GM23338 (cell line): ENCODE measurements around the gene MAOA. TPM values are rescaled to one million over a fixed set of nuclear protein-coding genes. Genes with fewer than 3 reads are reported as not detected.

ENCODE experiments used
- ATAC-seq: fragments of 200-7000 bp; cut with Tn5 transposase; 3 replicates; pipeline ENCODE4 v1.9.1; 2020
- DNase-seq: peaks from one replicate; pipeline ENCODE4 v3.0.0-alpha.2; 2015; ENCODE audit warnings: low spot score
- H2AFZ ChIP-seq: fragments of 200-600 bp; sonication (generic); 2 replicates; pipeline ENCODE4 v1.8.0; 2016; ENCODE audit warnings: antibody characterized with exemption, mild to moderate bottlenecking, moderate library complexity
- H3F3A ChIP-seq: fragments of 200-600 bp; sonication (generic); replicated peaks from 2 replicates; pipeline ENCODE4 v1.8.0; 2017; ENCODE audit warnings: antibody characterized with exemption, mixed run types, low read depth
- H3K27ac ChIP-seq: fragments of 200-600 bp; sonication (generic); 2 replicates; pipeline ENCODE4 v1.6.1; 2016; ENCODE audit warnings: low read depth
- H3K27me3 ChIP-seq: fragments of 200-600 bp; sonication (generic); 2 replicates; pipeline ENCODE4 v1.8.0; 2016; ENCODE audit warnings: mild to moderate bottlenecking, mixed run types, moderate library complexity; ENCODE audit not compliant: insufficient read depth
- H3K36me3 ChIP-seq: fragments of 200-600 bp; sonication (generic); 2 replicates; pipeline ENCODE4 v1.8.0; 2016; ENCODE audit warnings: mild to moderate bottlenecking; ENCODE audit not compliant: insufficient read depth
- H3K4me1 ChIP-seq: fragments of 200-600 bp; sonication (generic); 2 replicates; pipeline ENCODE4 v1.8.0; 2016; ENCODE audit warnings: mild to moderate bottlenecking, moderate library complexity; ENCODE audit not compliant: insufficient read depth
- H3K4me2 ChIP-seq: fragments of 200-600 bp; sonication (generic); 2 replicates; pipeline ENCODE4 v1.7.1; 2017; ENCODE audit warnings: mixed run types
- H3K4me3 ChIP-seq: fragments of 200-600 bp; sonication (generic); 2 replicates; pipeline ENCODE4 v1.6.1; 2016; ENCODE audit warnings: mixed run types
- H3K79me2 ChIP-seq: fragments of 200-600 bp; sonication (generic); replicated peaks from 2 replicates; pipeline ENCODE4 v1.8.0; 2017; ENCODE audit warnings: mild to moderate bottlenecking; ENCODE audit not compliant: insufficient read depth
- H3K9me2 ChIP-seq: fragments of 200-600 bp; sonication (generic); 2 replicates; pipeline ENCODE4 v1.8.0; 2017; ENCODE audit not compliant: insufficient read depth
- H4K20me1 ChIP-seq: fragments of 200-600 bp; sonication (generic); replicated peaks from 2 replicates; pipeline ENCODE4 v1.8.0; 2017; ENCODE audit warnings: mild to moderate bottlenecking; ENCODE audit not compliant: insufficient read depth
- H3K27ac Mint-ChIP-seq: 2 replicates; pipeline ENCODE4 v1.8.0; 2020; ENCODE audit warnings: inconsistent platforms, mild to moderate bottlenecking, moderate library complexity, mixed read lengths
- H3K27me3 Mint-ChIP-seq: 3 replicates; pipeline ENCODE4 v1.8.0; 2022; ENCODE audit warnings: low read depth, mild to moderate bottlenecking, moderate library complexity, mixed read lengths, inconsistent platforms; ENCODE audit not compliant: insufficient read depth, poor library complexity
- H3K36me3 Mint-ChIP-seq: 3 replicates; pipeline ENCODE4 v1.8.0; 2021; ENCODE audit warnings: low read depth, mild to moderate bottlenecking, inconsistent platforms, moderate library complexity, mixed read lengths
- H3K4me1 Mint-ChIP-seq: 3 replicates; pipeline ENCODE4 v1.8.0; 2020; ENCODE audit warnings: mild to moderate bottlenecking, inconsistent platforms, mixed read lengths
- H3K4me3 Mint-ChIP-seq: 3 replicates; pipeline ENCODE4 v1.8.0; 2021; ENCODE audit warnings: moderate library complexity, mild to moderate bottlenecking, inconsistent platforms, mixed read lengths
- H3K9me3 Mint-ChIP-seq: 3 replicates; pipeline ENCODE4 v1.8.0; 2020; ENCODE audit warnings: moderate library complexity, mild to moderate bottlenecking, inconsistent platforms, mixed read lengths
- CREB1 ChIP-seq: fragments of 250-450 bp; sonication (Bioruptor Pico); IDR thresholded peaks from 2 replicates; pipeline ENCODE4 v1.5.0; 2020; ENCODE audit warnings: low read depth, mild to moderate bottlenecking, moderate library complexity
- JUNB ChIP-seq: IDR thresholded peaks from one replicate; pipeline ENCODE4 v1.6.1; 2016; ENCODE audit warnings: antibody characterized with exemption; ENCODE audit not compliant: unreplicated experiment
- NANOG ChIP-seq: IDR thresholded peaks from 2 replicates; pipeline ENCODE4 v1.6.1; 2016; ENCODE audit warnings: antibody characterized with exemption, borderline replicate concordance
- POLR2AphosphoS5 ChIP-seq: IDR thresholded peaks from 2 replicates; pipeline ENCODE4 v1.6.1; 2016; ENCODE audit warnings: antibody characterized with exemption, low read depth
- STAT1 ChIP-seq: IDR thresholded peaks from one replicate; pipeline ENCODE4 v1.6.1; 2016; ENCODE audit warnings: antibody characterized with exemption; ENCODE audit not compliant: unreplicated experiment
- ZNF331 ChIP-seq: fragments of 250-450 bp; sonication (Bioruptor Pico); IDR thresholded peaks from 2 replicates; pipeline ENCODE4 v1.5.0; 2020; ENCODE audit warnings: low read depth, mild to moderate bottlenecking, moderate library complexity
- polyA plus RNA-seq: library from polyadenylated mRNA; unstranded; fragments of >200 nt; fragmentation: Nextera tagmentation; extraction: Ambion mirVana; gene quantifications from 2 replicates; pipeline ENCODE4 v1.2.1, GENCODE V29; 2016
- total RNA-seq: library from RNA; depleted of rRNA; stranded (reverse); fragments of >200 nt; shearing (Covaris generic); gene quantifications from 2 replicates; pipeline ENCODE4 v1.2.3, GENCODE V29; 2014
- TF ChIP-seq, protein P1 (sequence below): IDR thresholded peaks from one replicate; pipeline ENCODE4 v1.6.1; 2018; ENCODE audit warnings: antibody characterized with exemption; ENCODE audit not compliant: unreplicated experiment
- TF ChIP-seq, protein P2 (sequence below): IDR thresholded peaks from 2 replicates; pipeline ENCODE4 v1.6.1; 2016; ENCODE audit warnings: antibody characterized with exemption

Gene MAOA
- total and polyA plus RNA-seq, 2 experiments from 2014 or later = 3.2 to 5.2 TPM

DNA sequence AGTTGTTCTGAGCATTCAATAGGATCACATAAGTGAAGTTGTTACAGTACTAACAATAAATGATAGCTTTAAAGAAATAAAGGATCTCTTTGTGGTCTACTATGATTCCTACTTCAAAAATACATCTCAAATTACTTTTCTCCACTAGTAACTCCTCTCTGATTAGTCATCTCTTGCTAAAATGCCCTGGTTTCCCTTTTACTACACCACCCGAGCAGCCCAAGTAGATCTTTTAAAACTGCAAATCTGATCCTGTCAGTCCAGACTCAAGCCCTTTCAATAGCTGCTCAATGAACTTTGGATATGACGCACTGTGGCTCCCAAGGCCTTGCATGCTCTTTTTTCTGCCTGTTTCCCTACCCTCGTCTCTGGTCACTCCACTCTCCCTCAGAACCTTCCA lies 97.5 kb downstream of the MAOA start (continued):
- TF ChIP-seq, protein P1, sequence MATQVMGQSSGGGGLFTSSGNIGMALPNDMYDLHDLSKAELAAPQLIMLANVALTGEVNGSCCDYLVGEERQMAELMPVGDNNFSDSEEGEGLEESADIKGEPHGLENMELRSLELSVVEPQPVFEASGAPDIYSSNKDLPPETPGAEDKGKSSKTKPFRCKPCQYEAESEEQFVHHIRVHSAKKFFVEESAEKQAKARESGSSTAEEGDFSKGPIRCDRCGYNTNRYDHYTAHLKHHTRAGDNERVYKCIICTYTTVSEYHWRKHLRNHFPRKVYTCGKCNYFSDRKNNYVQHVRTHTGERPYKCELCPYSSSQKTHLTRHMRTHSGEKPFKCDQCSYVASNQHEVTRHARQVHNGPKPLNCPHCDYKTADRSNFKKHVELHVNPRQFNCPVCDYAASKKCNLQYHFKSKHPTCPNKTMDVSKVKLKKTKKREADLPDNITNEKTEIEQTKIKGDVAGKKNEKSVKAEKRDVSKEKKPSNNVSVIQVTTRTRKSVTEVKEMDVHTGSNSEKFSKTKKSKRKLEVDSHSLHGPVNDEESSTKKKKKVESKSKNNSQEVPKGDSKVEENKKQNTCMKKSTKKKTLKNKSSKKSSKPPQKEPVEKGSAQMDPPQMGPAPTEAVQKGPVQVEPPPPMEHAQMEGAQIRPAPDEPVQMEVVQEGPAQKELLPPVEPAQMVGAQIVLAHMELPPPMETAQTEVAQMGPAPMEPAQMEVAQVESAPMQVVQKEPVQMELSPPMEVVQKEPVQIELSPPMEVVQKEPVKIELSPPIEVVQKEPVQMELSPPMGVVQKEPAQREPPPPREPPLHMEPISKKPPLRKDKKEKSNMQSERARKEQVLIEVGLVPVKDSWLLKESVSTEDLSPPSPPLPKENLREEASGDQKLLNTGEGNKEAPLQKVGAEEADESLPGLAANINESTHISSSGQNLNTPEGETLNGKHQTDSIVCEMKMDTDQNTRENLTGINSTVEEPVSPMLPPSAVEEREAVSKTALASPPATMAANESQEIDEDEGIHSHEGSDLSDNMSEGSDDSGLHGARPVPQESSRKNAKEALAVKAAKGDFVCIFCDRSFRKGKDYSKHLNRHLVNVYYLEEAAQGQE = no peak
- TF ChIP-seq, protein P2, sequence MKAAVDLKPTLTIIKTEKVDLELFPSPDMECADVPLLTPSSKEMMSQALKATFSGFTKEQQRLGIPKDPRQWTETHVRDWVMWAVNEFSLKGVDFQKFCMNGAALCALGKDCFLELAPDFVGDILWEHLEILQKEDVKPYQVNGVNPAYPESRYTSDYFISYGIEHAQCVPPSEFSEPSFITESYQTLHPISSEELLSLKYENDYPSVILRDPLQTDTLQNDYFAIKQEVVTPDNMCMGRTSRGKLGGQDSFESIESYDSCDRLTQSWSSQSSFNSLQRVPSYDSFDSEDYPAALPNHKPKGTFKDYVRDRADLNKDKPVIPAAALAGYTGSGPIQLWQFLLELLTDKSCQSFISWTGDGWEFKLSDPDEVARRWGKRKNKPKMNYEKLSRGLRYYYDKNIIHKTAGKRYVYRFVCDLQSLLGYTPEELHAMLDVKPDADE = no peak
- no peak for TF ChIP-seq ZNF331 (CRISPR knock-in tag)

DNA sequence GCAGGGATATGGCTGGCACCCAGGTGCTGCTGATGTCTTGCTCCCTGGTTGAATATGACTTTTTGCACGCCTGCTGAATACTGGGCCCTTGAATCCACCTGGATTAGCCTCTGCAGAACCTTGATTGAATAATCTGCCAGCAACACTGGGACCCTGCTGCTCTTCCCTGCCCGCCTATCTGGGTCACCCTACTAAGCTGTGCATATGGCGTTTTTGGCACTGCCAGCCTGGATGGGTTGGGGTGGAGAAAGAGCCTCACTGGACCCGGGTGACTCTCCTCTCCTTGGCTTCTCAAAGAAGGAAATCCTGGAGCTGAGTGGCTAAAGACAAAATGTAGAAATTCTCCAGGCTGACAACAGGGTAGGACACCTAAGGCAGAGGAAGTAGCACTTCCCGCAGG lies 100.0 kb downstream of the MAOA start:
- no peaks in the 10 kb centered on the region for H3K4me1 Mint-ChIP-seq
- H3K27ac Mint-ChIP-seq = no peak overlapping the region
- no peaks in the 10 kb centered on the region for H3K36me3 Mint-ChIP-seq
- no peak overlapping the region for H3K27ac ChIP-seq
- no peaks in the 10 kb centered on the region for H3K9me2 ChIP-seq
- peaks cover 3% of the 10 kb centered on the region for H3K27me3 Mint-ChIP-seq
- no peaks in the 10 kb centered on the region for H3K27me3 ChIP-seq
- TF ChIP-seq, protein P2 = no peak
- TF ChIP-seq CREB1 (CRISPR knock-in tag) = no peak
- no peak for TF ChIP-seq NANOG
- TF ChIP-seq POLR2AphosphoS5 = no peak
- no peaks in the 10 kb centered on the region for H3K79me2 ChIP-seq
- no peaks in the 10 kb centered on the region for H3K36me3 ChIP-seq
- H3K4me3 Mint-ChIP-seq = no peak overlapping the region
- no peaks in the 10 kb centered on the region for H3K4me1 ChIP-seq
- no peaks in the 10 kb centered on the region for H3F3A ChIP-seq
- H2AFZ ChIP-seq = no peak overlapping the region
- H3K4me2 ChIP-seq = no peak overlapping the region
- no peak overlapping the region for H3K4me3 ChIP-seq
- H3K9me3 Mint-ChIP-seq = no peaks in the 10 kb centered on the region
- H4K20me1 ChIP-seq = no peaks in the 10 kb centered on the region
- DNase-seq (no peak), ATAC-seq (no peak)

DNA sequence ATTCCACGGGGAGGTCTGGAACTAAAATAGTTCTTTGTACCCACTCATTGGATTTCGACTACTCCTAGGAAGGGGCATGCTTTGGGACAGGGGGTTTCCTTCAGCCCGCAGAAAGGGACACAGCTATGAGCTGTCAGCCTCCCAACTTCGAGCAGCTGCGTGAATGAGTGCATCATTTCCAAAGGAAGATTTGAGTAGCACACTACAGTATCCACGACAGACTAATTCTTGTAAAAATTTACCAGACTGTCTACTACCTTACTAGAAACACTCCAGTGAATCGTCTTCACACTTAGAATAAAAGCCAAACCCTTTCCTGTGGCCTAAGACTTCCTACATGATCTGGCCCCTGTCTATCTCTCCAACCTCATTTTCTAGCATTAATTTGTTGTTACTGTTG lies 101.9 kb downstream of the MAOA start:
- no peak overlapping the region for H3K27ac Mint-ChIP-seq
- no peaks in the 10 kb centered on the region for H3K79me2 ChIP-seq
- no peak overlapping the region for H3K27ac ChIP-seq
- no peak overlapping the region for H3K4me2 ChIP-seq
- H4K20me1 ChIP-seq = no peaks in the 10 kb centered on the region
- H2AFZ ChIP-seq = no peak overlapping the region
- H3K27me3 ChIP-seq = no peaks in the 10 kb centered on the region
- no peaks in the 10 kb centered on the region for H3K36me3 ChIP-seq
- no peaks in the 10 kb centered on the region for H3K36me3 Mint-ChIP-seq
- no peak overlapping the region for H3K4me3 Mint-ChIP-seq
- H3K4me1 Mint-ChIP-seq = no peaks in the 10 kb centered on the region
- H3K9me2 ChIP-seq = no peaks in the 10 kb centered on the region
- H3K9me3 Mint-ChIP-seq = no peaks in the 10 kb centered on the region
- TF ChIP-seq, protein P2 = no peak
- no peak for TF ChIP-seq JUNB
- no peak for TF ChIP-seq STAT1
- no peaks in the 10 kb centered on the region for H3F3A ChIP-seq
- peaks cover 3% of the 10 kb centered on the region for H3K27me3 Mint-ChIP-seq
- ATAC-seq (no peak), DNase-seq (no peak)
- H3K4me3 ChIP-seq = no peak overlapping the region
- H3K4me1 ChIP-seq = no peaks in the 10 kb centered on the region
